ENCODE data around the gene TRPV3.
"Not testable (repeated sequence)": the region's sequence is repeated elsewhere in the genome, so short reads cannot be mapped to it uniquely, and the experiment has no call there.

The TRPV3 gene

GRCh38 chr17:3466355-3466754, 91.3 kb downstream of the TRPV3 start:
- not testable (repeated sequence) for DNase-seq

Measured in activated CD4-positive, alpha-beta T cell treated with anti-CD3 and anti-CD28 coated beads, Interleukin-2, Interleukin-6, amounts not matched to agents 100 ng/mL and 50 ng/mL, durations not matched to agents 16 hours and 8 hours (primary cell).